Measurements from ENCODE around the gene CENPF. TPM values are rescaled to one million over a fixed set of nuclear protein-coding genes. Genes with fewer than 3 reads are reported as not detected.

CENPF gene
- total RNA-seq, 1 experiment from 2014 or later = 113 TPM

GRCh38 chr1:214641214-214641895, 38.4 kb downstream of the CENPF start:
- no peak overlapping the region for H3K27ac Mint-ChIP-seq
- H2AFZ ChIP-seq (ENCODE audit: low read length) = no peak overlapping the region
- H3K27ac ChIP-seq (ENCODE audit: insufficient read length, low read depth, low read length) = no peak overlapping the region

More at GRCh38 chr1:214641214-214641895, 38.4 kb downstream of the CENPF start:
- no peak overlapping the region for H3K14ac ChIP-seq (ENCODE audit: insufficient read depth, low read length)
- DNase-seq = no peak
- no peak overlapping the region for H2BK20ac ChIP-seq (ENCODE audit: low read depth, low read length, poor library complexity, severe bottlenecking)
- no peak overlapping the region for H2BK5ac ChIP-seq (ENCODE audit: insufficient read length, low read length)
- H3T11ph ChIP-seq (ENCODE audit: low read length) = no peak overlapping the region
- no peak overlapping the region for H3K56ac ChIP-seq (ENCODE audit: insufficient read length, low read depth, low read length)
- H3K79me1 ChIP-seq (ENCODE audit: insufficient read depth, low read depth, low read length, poor library complexity, severe bottlenecking) = no peaks in the 10 kb centered on the region
- no peak overlapping the region for H2AK5ac ChIP-seq (ENCODE audit: insufficient read length, low read length)
- no peak overlapping the region for H4K5ac ChIP-seq (ENCODE audit: insufficient read length, low read depth, low read length)
- H2BK15ac ChIP-seq (ENCODE audit: low read depth, low read length) = no peak overlapping the region
- no peak overlapping the region for H3K18ac ChIP-seq (ENCODE audit: insufficient read length, low read depth, low read length)
- no peak overlapping the region for H3K9ac ChIP-seq (ENCODE audit: extremely low read depth, insufficient read length, low read length)
- Mint-ChIP-seq H3K4me3 (no peak overlapping the region), H3K4me1 (0 out of 4 replicates have a peak, but pooled peaks cover 0 to 3% of the 10 kb centered on the region in 2 experiments), H3K36me3 (ENCODE audit: insufficient read depth in 1 of 3, low read depth in 3 of 3) (peaks cover 28 to 32% (median 30%) of the 10 kb centered on the region in 3 experiments; a peak in 6 of 7 replicates), H3K9me3 (no peaks in the 10 kb centered on the region), H3K27me3 (ENCODE audit: low read depth) (no peaks in the 10 kb centered on the region)
- no peaks in the 10 kb centered on the region for H3K9me3 ChIP-seq (ENCODE audit: control insufficient read depth, low read depth, low read length)
- no peak for TF ChIP-seq CTCF (conservative IDR thresholded peaks at IDR 0.05)
- no CpG with 5 or more reads among the region's 2 CpGs for WGBS (ENCODE audit: extremely low coverage, insufficient read length, low lambda C conversion rate)
- H3K23me2 ChIP-seq (ENCODE audit: insufficient read length, low read depth, low read length, poor library complexity, severe bottlenecking) = no peaks in the 10 kb centered on the region
- H4K8ac ChIP-seq (replicated peaks; ENCODE audit: insufficient read length, low read depth, low read length) = no peak overlapping the region
- no peak overlapping the region for H3K4ac ChIP-seq (ENCODE audit: low read depth, low read length)
- no peaks in the 10 kb centered on the region for H3K79me2 ChIP-seq (ENCODE audit: insufficient read depth, low read length)
- no peak overlapping the region for H2BK120ac ChIP-seq (ENCODE audit: low read depth, low read length, poor library complexity, severe bottlenecking)
- no peaks in the 10 kb centered on the region for H4K20me1 ChIP-seq (ENCODE audit: control insufficient read depth, insufficient read depth, insufficient read length)
- no peak overlapping the region for H2BK12ac ChIP-seq (ENCODE audit: insufficient read length, low read depth, low read length)
- H3K4me1 ChIP-seq (ENCODE audit: insufficient read depth, low read length) = no peaks in the 10 kb centered on the region
- no peaks in the 10 kb centered on the region for H3K27me3 ChIP-seq (ENCODE audit: insufficient read depth, low read length)
- H3K4me2 ChIP-seq (ENCODE audit: insufficient read depth, insufficient read length, low read length) = no peak overlapping the region
- no peak overlapping the region for H3K23ac ChIP-seq (ENCODE audit: insufficient read length, low read depth, low read length)
- no peak overlapping the region for H4K91ac ChIP-seq (ENCODE audit: insufficient read length, low read depth, low read length)

Data from H9 (cell line).